GM19463 (cell line): ENCODE results near the gene C2CD3.

ENCODE experiments used
- ATAC-seq: cut with Tn5 transposase; IDR thresholded peaks from one replicate; pipeline ENCODE4 v1.9.1; 2021; ENCODE audit warnings: mild to moderate bottlenecking, moderate library complexity; ENCODE audit not compliant: unreplicated experiment

Gene C2CD3

GRCh38 chr11:73969991-73970800 lies 200.6 kb downstream of the C2CD3 start:
- no peak for ATAC-seq

GRCh38 chr11:73969091-73969490 lies 201.7 kb downstream of the C2CD3 start:
- ATAC-seq: no peak

GRCh38 chr11:73968356-73968966 lies 202.3 kb downstream of the C2CD3 start:
- ATAC-seq: no peak

GRCh38 chr11:73965764-73966121 lies 205.1 kb downstream of the C2CD3 start:
- no peak for ATAC-seq

GRCh38 chr11:73965076-73965763 lies 205.6 kb downstream of the C2CD3 start:
- no peak for ATAC-seq

GRCh38 chr11:73963861-73964260 lies 206.9 kb downstream of the C2CD3 start:
- no peak for ATAC-seq
